Uterus (tissue), 2 donors: Measurements from ENCODE around the gene OR2A14.

Source experiments
- POLR2A ChIP-seq, 2 donors: fragments of 450-650 bp; IDR thresholded peaks; one replicate each; pipeline ENCODE4 v1.6.1; 2016; ENCODE audit warnings: antibody characterized with exemption in 2 of 2, mild to moderate bottlenecking in 1 of 2, moderate library complexity in 1 of 2
- TF ChIP-seq, protein P1 (sequence below), 4 experiments: fragments of 200-600 bp in 2 of 4; fragments of 450-650 bp in 2 of 4; sonication (generic) in 2 of 4; IDR thresholded peaks; one replicate each; pipeline ENCODE4 v1.5.1; 2016 to 2019; ENCODE audit warnings: antibody characterized with exemption in 4 of 4, mild to moderate bottlenecking in 2 of 4, moderate library complexity in 1 of 4

DNA sequence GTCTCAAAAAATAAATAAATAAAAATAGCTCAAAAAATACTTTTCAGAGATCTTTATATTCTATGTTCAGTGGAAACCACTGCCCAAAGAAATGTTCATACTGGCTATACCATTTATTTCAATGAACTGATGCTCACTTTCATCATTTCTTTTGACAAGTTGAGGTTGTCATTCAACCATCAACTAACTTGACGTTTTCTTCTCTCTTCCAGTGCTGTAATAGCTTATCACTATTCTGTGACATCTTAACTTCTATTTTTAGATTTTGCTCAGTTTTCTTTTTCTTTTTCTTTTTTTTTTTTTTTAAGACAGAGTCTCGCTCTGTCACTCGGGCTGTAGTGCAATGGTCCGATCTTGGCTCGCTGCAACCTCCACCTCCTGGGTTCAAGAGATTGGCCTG, 51.6 kb downstream of the OR2A14 start:
- TF ChIP-seq, protein P1, sequence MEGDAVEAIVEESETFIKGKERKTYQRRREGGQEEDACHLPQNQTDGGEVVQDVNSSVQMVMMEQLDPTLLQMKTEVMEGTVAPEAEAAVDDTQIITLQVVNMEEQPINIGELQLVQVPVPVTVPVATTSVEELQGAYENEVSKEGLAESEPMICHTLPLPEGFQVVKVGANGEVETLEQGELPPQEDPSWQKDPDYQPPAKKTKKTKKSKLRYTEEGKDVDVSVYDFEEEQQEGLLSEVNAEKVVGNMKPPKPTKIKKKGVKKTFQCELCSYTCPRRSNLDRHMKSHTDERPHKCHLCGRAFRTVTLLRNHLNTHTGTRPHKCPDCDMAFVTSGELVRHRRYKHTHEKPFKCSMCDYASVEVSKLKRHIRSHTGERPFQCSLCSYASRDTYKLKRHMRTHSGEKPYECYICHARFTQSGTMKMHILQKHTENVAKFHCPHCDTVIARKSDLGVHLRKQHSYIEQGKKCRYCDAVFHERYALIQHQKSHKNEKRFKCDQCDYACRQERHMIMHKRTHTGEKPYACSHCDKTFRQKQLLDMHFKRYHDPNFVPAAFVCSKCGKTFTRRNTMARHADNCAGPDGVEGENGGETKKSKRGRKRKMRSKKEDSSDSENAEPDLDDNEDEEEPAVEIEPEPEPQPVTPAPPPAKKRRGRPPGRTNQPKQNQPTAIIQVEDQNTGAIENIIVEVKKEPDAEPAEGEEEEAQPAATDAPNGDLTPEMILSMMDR (IDR thresholded peaks at IDR 0.05): no peak
- no peak for TF ChIP-seq POLR2A (IDR thresholded peaks at IDR 0.05)
